Pons (tissue), 1 donor: Measurements from ENCODE around the gene RRN3.
A peak's percentile ranks its signal among the peaks of the same experiment; 100 is the strongest.
"Not testable (repeated sequence)": the region's sequence is repeated elsewhere in the genome, so short reads cannot be mapped to it uniquely, and the experiment has no call there.

Experiments
- DNase-seq: peaks from one replicate; pipeline ENCODE4 v3.0.0-alpha.2; 2016; ENCODE audit warnings: low spot score

Gene RRN3

GRCh38 chr16:15052747-15053476, 41.2 kb downstream of the RRN3 start:
- DNase-seq: no peak

- DNase-seq: no peak
Observed at GRCh38 chr16:15051387-15051951, 42.6 kb downstream of the RRN3 start.

GRCh38 chr16:15050440-15050839, 43.6 kb downstream of the RRN3 start:
- not testable (repeated sequence) for DNase-seq

DNA sequence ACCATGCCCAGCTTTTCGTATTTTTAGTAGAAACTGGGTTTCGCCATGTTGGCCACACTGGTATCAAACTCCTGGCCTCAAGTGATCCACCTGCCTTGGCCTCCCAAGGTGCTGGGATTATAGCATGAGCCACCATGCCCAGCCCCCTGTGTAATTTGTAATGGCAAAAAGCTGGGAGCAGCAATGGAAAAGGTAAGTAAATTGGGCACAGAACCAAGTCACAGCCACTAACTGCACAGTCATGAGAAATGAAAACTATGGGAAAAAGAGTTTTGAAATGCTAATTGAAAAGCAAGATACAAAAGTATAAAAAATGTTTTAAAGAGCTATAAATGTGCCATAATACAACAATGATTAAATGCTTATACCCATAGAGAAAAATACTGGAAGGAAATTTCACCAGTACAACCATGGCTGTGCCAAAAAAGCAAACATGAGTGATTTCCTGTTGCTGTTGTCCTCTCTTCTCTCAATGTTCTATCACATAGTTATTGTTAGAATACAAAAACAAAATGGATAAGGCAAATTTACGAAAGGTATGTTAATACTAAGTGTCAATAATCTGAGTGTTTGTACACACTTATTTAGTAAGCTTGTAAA, 44.4 kb downstream of the RRN3 start:
- no peak for DNase-seq

- DNase-seq: no peak
Observed at GRCh38 chr16:15046692-15047376, 47.2 kb downstream of the RRN3 start.

- not testable (repeated sequence) for DNase-seq
Observed at GRCh38 chr16:15045270-15045669, 48.8 kb downstream of the RRN3 start.

GRCh38 chr16:15044286-15044685, 49.8 kb downstream of the RRN3 start:
- DNase-seq: no peak

GRCh38 chr16:15043344-15043743, 50.7 kb downstream of the RRN3 start:
- DNase-seq: no peak

DNA sequence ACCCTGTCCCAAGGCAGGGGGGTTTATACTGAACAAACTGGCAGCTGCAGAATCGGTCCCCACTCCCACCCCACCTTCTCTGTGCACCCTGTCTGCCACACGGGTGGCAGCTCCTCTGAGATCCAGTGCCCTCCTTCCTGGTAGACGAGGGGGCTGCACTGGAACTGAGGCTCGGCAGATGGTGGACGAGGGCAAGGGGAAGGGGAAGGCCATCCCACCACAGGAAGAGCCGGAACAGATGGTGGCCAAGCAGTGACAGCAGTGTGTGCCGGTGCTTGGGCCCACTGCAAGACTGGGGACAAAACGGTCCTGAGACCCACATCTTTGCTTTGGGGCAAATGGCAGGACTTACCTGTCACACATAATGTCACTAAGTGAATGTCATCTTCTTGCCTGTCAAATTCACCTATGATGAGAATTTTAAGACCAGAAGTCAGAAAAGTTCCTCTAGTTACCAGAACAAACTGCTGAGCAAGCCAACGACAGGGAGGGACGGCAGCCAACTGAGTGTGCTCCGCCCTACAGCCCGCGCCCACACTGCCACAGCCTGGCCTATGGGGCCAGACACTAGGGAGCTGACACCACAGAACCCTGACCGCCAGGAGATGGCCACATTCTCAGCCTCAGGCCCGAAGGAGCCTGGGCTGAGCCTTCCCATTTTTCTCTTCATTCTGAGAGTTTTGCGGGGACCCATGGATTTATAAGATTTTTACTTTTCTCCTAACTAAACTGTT, 52.6 kb downstream of the RRN3 start:
- peak; percentile 82 for DNase-seq

DNA sequence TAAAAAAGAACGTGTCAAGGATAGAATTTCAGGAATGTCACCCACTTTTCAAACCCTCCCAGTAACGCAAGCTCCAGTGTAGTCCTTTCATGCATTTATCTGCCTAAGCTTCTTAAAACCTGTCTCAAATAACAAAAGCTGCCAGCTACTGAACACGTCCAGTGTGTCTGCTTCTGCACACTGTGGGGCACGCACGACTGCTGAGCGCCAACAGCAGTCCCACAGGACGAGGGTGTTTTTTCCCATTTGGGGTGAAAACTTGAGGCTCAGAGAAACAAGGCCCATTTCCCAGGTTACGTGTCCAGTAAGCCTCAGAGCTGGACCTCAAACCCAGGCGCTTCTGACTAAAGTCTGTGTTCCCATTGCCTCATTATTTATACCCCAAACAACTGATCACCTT, 55.4 kb downstream of the RRN3 start:
- no peak for DNase-seq

- DNase-seq: no peak
Observed at GRCh38 chr16:15037745-15038144, 56.3 kb downstream of the RRN3 start.

GRCh38 chr16:15037003-15037402, 57.1 kb downstream of the RRN3 start:
- no peak for DNase-seq

- no peak for DNase-seq
Observed at GRCh38 chr16:15035163-15035729, 58.8 kb downstream of the RRN3 start.

DNA sequence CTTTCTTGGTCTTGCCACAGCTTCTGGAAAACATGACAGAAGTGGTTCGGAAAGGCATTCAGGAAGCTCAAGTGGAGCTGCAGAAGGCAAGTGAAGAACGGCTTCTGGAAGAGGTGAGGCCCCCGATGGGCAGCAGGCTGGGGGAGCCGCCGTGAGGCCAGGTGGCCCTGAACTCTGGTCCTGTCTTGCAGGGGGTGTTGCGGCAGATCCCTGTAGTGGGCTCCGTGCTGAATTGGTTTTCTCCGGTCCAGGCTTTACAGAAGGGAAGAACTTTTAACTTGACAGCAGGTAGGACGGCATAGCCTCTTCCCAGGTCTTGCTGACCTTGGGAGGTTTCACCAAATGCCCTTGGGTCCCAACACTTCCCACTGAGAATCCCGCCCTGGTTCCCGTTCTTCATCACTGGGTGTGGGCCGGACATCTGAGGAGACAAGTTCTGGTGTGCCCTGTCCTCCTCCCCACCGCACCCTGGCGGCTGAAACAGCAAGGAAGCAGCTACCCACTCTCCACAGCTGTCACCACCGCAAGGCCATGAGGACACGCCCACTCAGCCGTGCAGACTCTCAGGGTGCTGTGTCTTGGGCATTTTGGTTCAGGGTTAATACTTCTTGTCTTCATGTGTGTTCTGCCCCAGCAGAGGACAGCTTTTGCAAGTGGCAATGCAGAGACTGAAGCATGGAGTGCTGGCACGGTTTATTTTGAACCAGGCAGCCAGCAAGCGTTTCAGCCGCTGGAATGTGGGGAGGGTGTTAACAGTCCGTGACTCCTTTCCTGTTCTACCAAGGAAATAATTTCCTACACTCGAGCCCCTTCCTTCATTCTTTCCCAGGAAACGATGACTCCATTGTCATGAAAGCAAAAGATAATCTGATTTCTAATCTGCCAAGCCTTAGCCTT, 59.6 kb downstream of the RRN3 start:
- DNase-seq: no peak

DNA sequence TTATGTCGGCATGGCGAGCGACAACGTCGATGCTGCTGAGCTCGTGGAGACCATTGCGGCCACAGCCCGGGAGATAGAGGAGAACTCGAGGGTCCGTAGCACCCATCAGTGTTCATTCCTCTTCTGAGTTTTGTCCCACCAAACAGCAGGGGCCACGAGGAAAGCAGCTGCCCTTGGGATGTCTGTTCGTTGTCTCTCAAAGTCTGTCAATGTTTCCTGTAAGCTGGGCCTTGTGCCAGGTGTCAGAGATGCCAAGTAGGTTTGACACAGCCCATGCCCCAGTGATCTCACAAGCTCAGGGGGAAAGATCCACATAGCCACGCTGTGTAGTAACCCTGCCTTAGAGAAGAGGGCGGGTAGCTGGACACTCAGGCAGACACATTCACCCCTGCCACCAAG, 60.8 kb downstream of the RRN3 start:
- DNase-seq: no peak

DNA sequence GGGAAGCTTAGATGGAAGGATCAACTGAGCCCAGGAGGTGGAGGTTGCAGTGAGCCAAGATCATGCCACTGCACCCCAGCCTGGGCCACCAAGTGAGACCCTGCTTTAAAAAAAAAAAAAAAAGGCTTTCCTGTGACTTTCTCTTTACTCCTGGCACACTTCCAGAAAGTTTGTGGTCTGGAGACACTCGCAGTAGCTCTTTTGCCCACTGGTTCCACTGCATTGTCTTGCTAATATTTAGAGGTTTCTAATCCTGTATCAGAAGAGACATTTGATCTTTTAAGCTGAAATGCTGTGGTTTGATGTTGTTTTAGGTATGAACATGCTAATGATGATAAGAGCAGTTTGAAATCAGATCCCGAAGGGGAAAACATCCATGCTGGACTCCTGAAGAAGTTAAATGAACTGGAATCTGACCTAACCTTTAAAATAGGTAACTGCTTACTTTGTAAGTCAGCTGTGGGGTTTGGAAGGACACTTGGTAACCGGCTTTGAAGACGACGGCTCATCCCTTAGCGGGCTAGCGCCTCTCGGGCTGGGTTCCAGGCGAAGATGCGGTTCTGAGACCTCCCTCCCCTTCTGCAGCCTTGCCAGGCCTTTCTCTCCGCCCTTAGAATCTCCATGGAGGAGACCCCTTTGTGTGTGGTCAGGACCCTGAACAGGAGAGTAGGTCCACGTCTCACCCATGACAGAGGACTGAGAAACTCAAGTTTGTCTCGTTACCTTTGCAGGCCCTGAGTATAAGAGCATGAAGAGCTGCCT, 61.3 kb downstream of the RRN3 start:
- no peak for DNase-seq

- DNase-seq: no peak
Observed at GRCh38 chr16:15031586-15031985, 62.5 kb downstream of the RRN3 start.

DNA sequence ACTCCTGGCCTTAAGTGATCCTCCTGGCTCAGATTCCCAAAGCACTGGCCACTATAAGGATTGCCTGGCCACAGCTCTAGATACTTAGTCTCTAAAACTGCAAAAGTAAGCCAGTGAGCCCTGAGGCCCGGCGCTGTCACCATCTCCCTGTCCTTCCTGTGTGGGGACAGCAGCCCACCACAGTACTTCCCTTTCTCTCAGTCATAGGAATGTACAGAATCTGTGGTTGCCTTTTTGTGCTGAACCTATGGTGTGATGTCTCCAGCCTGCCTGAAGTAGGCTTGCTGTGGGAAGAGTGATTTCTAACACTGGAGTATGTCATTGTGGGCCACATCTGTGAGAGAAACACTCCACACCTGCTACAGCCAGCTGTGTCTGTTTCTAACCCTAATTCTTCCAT, 62.9 kb downstream of the RRN3 start:
- no peak for DNase-seq

GRCh38 chr16:15029749-15030148, 64.3 kb downstream of the RRN3 start:
- not testable (repeated sequence) for DNase-seq
